ENCODE results near the gene LAMP2. TPM values are rescaled to one million over a fixed set of nuclear protein-coding genes. Genes with fewer than 3 reads are reported as not detected.

Gene LAMP2
- total RNA-seq, 1 donor from 2014 or later, result 146 TPM

DNA sequence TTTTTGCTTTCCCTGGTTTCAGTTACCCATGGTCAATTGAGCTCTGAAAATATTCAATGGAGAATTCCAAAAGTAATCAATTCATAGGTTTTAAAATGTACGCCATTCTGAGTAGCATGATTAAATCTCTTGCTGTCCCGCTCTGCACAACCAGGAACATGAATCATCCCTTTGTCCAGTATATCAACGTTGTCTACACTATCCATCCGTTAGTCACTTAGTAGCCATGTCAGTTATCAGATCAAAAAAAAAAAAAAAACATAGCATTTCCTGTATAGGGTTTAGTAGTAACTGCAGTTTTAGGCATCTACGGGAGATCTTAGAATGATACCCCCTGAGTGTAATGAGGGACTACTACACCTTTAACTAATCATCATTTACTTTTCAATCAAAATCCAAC lies 15.1 kb downstream of the LAMP2 start:
- Mint-ChIP-seq H3K4me3 (ENCODE audit: unreplicated experiment) (no peak overlapping the region), H3K4me1 (ENCODE audit: low read depth, unreplicated experiment) (peaks cover 13% of the 10 kb centered on the region), H3K27ac (ENCODE audit: unreplicated experiment) (no peak overlapping the region), H3K9me3 (ENCODE audit: unreplicated experiment) (no peaks in the 10 kb centered on the region), H3K27me3 (ENCODE audit: low read depth, unreplicated experiment) (no peaks in the 10 kb centered on the region), H3K36me3 (ENCODE audit: low read depth, unreplicated experiment) (no peaks in the 10 kb centered on the region)
- no peak for TF ChIP-seq EZH2 (IDR thresholded peaks at IDR 0.05; ENCODE audit: insufficient read depth, low read length)
- TF ChIP-seq, protein P1, sequence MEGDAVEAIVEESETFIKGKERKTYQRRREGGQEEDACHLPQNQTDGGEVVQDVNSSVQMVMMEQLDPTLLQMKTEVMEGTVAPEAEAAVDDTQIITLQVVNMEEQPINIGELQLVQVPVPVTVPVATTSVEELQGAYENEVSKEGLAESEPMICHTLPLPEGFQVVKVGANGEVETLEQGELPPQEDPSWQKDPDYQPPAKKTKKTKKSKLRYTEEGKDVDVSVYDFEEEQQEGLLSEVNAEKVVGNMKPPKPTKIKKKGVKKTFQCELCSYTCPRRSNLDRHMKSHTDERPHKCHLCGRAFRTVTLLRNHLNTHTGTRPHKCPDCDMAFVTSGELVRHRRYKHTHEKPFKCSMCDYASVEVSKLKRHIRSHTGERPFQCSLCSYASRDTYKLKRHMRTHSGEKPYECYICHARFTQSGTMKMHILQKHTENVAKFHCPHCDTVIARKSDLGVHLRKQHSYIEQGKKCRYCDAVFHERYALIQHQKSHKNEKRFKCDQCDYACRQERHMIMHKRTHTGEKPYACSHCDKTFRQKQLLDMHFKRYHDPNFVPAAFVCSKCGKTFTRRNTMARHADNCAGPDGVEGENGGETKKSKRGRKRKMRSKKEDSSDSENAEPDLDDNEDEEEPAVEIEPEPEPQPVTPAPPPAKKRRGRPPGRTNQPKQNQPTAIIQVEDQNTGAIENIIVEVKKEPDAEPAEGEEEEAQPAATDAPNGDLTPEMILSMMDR (IDR thresholded peaks at IDR 0.05; ENCODE audit: insufficient read depth, low read depth, low read length), result no peak
- Histone ChIP-seq H3K36me3 (ENCODE audit: insufficient read depth, low read length) (no peaks in the 10 kb centered on the region), H3K4me1 (ENCODE audit: insufficient read depth, low read length) (peaks cover 14% of the 10 kb centered on the region), H3K4me2 (ENCODE audit: low read length) (peak overlapping the region; percentile 47), H3K9ac (ENCODE audit: low read length) (no peak overlapping the region), H4K20me1 (ENCODE audit: insufficient read depth, low read length) (peaks cover 14% of the 10 kb centered on the region), H3K27me3 (ENCODE audit: insufficient read depth, low read length) (no peaks in the 10 kb centered on the region), H3K9me3 (ENCODE audit: insufficient read depth, low read depth, low read length) (no peaks in the 10 kb centered on the region), H2AFZ (ENCODE audit: low read depth, low read length) (no peak overlapping the region), H3K79me2 (ENCODE audit: insufficient read depth, low read length) (peaks cover 9% of the 10 kb centered on the region), H3K27ac (ENCODE audit: low read depth, low read length) (no peak overlapping the region), H3K4me3 (ENCODE audit: insufficient read depth, low read depth, low read length) (no peak overlapping the region)
- FAIRE-seq (peak; percentile 20), DNase-seq (ENCODE audit: low read depth) (peak; percentile 30)

DNA sequence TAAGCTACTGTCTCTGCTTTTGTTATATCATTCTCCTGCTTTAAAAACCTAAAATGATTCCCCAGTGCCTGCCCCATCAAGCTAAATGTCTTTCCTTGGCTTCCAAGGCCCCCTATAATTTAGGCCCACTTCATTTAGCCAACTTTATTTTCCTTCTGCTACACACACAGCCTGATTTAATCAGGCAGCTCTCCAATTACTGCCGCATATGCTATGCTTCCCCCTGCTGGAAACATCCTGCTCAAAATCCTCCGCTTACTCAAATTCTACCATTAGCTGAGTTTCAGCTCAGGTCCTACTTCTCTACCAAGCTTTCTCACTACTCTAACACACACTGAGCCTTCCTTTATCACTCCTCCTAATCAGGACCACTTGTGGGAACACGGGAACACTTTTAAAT lies 17.0 kb downstream of the LAMP2 start:
- Histone ChIP-seq H3K79me2 (ENCODE audit: insufficient read depth, low read length) (peaks cover 3% of the 10 kb centered on the region), H3K9ac (ENCODE audit: low read length) (peak overlapping the region; percentile 38), H3K27ac (ENCODE audit: low read depth, low read length) (no peak overlapping the region), H4K20me1 (ENCODE audit: insufficient read depth, low read length) (peaks cover under 1% of the 10 kb centered on the region), H3K4me3 (ENCODE audit: insufficient read depth, low read depth, low read length) (no peak overlapping the region), H3K27me3 (ENCODE audit: insufficient read depth, low read length) (no peaks in the 10 kb centered on the region), H3K4me1 (ENCODE audit: insufficient read depth, low read length) (peaks cover 2% of the 10 kb centered on the region), H3K4me2 (ENCODE audit: low read length) (no peak overlapping the region), H3K9me3 (ENCODE audit: insufficient read depth, low read depth, low read length) (no peaks in the 10 kb centered on the region), H2AFZ (ENCODE audit: low read depth, low read length) (no peak overlapping the region), H3K36me3 (ENCODE audit: insufficient read depth, low read length) (peaks cover 2% of the 10 kb centered on the region)
- Mint-ChIP-seq H3K36me3 (ENCODE audit: low read depth, unreplicated experiment) (no peaks in the 10 kb centered on the region), H3K27me3 (ENCODE audit: low read depth, unreplicated experiment) (no peaks in the 10 kb centered on the region), H3K27ac (ENCODE audit: unreplicated experiment) (no peak overlapping the region), H3K9me3 (ENCODE audit: unreplicated experiment) (no peaks in the 10 kb centered on the region), H3K4me3 (ENCODE audit: unreplicated experiment) (no peak overlapping the region), H3K4me1 (ENCODE audit: low read depth, unreplicated experiment) (peaks cover 5% of the 10 kb centered on the region)
- no peak for DNase-seq (ENCODE audit: low read depth)
- FAIRE-seq, result no peak
- TF ChIP-seq, protein P1 (IDR thresholded peaks at IDR 0.05; ENCODE audit: insufficient read depth, low read depth, low read length), result peak; percentile 29
- no peak for TF ChIP-seq EZH2 (IDR thresholded peaks at IDR 0.05; ENCODE audit: insufficient read depth, low read length)

GRCh38 chrX:120450163-120450562 lies 18.9 kb downstream of the LAMP2 start:
- FAIRE-seq, result no peak
- DNase-seq (ENCODE audit: low read depth), result no peak
- no peak overlapping the region for H3K27ac ChIP-seq (ENCODE audit: low read depth, low read length)
- H3K79me2 ChIP-seq (ENCODE audit: insufficient read depth, low read length), result no peaks in the 10 kb centered on the region
- no peak overlapping the region for H3K9ac ChIP-seq (ENCODE audit: low read length)
- H3K36me3 ChIP-seq (ENCODE audit: insufficient read depth, low read length), result peaks cover 5% of the 10 kb centered on the region
- peaks cover 6% of the 10 kb centered on the region for H3K4me1 Mint-ChIP-seq (ENCODE audit: low read depth, unreplicated experiment)
- peaks cover 3% of the 10 kb centered on the region for H3K4me1 ChIP-seq (ENCODE audit: insufficient read depth, low read length)
- no peak overlapping the region for H3K4me2 ChIP-seq (ENCODE audit: low read length)
- H2AFZ ChIP-seq (ENCODE audit: low read depth, low read length), result no peak overlapping the region
- no peaks in the 10 kb centered on the region for H4K20me1 ChIP-seq (ENCODE audit: insufficient read depth, low read length)
- TF ChIP-seq, protein P1 (IDR thresholded peaks at IDR 0.05; ENCODE audit: insufficient read depth, low read depth, low read length), result no peak
- H3K9me3 ChIP-seq (ENCODE audit: insufficient read depth, low read depth, low read length), result no peaks in the 10 kb centered on the region
- no peak overlapping the region for H3K4me3 Mint-ChIP-seq (ENCODE audit: unreplicated experiment)
- H3K4me3 ChIP-seq (ENCODE audit: insufficient read depth, low read depth, low read length), result no peak overlapping the region
- H3K27me3 ChIP-seq (ENCODE audit: insufficient read depth, low read length), result no peaks in the 10 kb centered on the region
- H3K9me3 Mint-ChIP-seq (ENCODE audit: unreplicated experiment), result no peaks in the 10 kb centered on the region
- no peaks in the 10 kb centered on the region for H3K27me3 Mint-ChIP-seq (ENCODE audit: low read depth, unreplicated experiment)
- peaks cover 3% of the 10 kb centered on the region for H3K36me3 Mint-ChIP-seq (ENCODE audit: low read depth, unreplicated experiment)
- no peak overlapping the region for H3K27ac Mint-ChIP-seq (ENCODE audit: unreplicated experiment)
